ENCODE data around the gene ABHD14A. TPM values are rescaled to one million over a fixed set of nuclear protein-coding genes. Genes with fewer than 3 reads are reported as not detected.
A peak's percentile ranks its signal among the peaks of the same experiment; 100 is the strongest.

Gene ABHD14A
- total RNA-seq, 4 donors from 2014 or later, result 2.0 to 11.3 (median 7.7) TPM

- no peaks in the 10 kb centered on the region for H3K9me3 ChIP-seq
- peaks cover 10 to 23% (median 13%) of the 10 kb centered on the region in 4 donors for H3K4me1 ChIP-seq
- H3K27me3 ChIP-seq, result peaks cover 4% of the 10 kb centered on the region
- no peak for TF ChIP-seq CTCF (IDR thresholded peaks at IDR 0.05)
- TF ChIP-seq POLR2AphosphoS5 (IDR thresholded peaks at IDR 0.05), result no peak
- TF ChIP-seq EP300 (IDR thresholded peaks at IDR 0.05; ENCODE audit: low read depth), result no peak
- TF ChIP-seq POLR2A (IDR thresholded peaks at IDR 0.05), result no peak
- no peak for DNase-seq
- H3K36me3 ChIP-seq, result peaks cover 0 to 11% (median 5%) of the 10 kb centered on the region in 4 donors
- H3K4me3 ChIP-seq, result no peak overlapping the region
- 41 to 78% methylated on average over 3 to 7 of the region's 7 CpGs for WGBS, 2 donors (ENCODE audit: low coverage in 1 of 2)
- intact Hi-C loops (cut with DNase I; ENCODE audit: low total_unique reads), result no loop called here
- H3K27ac ChIP-seq, result no peak overlapping the region
- in situ Hi-C loops (cut with MboI; ENCODE audit: low pct_ligation_motif_present in 1 of 4, low pct_unique_long_range_greater_than_20kb in 1 of 4, low sequenced_read_pairs in 3 of 4), result no loop called here
These were observed 23.9 kb downstream of the ABHD14A start for GRCh38 chr3:51998774-51999173.

DNA sequence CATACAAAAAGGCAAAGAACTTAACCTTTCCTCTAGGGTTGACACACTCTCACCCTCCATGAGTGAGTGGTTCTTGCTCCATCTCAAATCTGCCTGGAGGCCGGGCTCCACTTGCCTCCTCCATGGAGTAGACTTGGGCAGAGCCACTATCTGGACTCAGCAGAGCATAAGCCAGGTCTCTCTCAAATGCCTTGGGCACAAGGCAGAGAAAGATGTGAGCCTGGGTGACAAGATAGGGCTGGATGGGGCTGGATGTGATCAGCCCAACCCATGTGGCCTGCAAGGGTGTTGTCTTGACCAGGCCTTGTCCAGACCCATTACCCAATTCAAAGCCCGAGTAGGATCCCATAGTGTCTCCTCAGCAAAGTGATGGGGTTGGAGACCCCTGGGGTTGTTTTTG lies 25.0 kb downstream of the ABHD14A start:
- TF ChIP-seq POLR2AphosphoS5 (IDR thresholded peaks at IDR 0.05), result no peak
- TF ChIP-seq POLR2A (IDR thresholded peaks at IDR 0.05), result no peak
- Histone ChIP-seq H3K27me3 (peaks cover 4% of the 10 kb centered on the region), H3K27ac (no peak overlapping the region), H3K36me3 (peaks cover 0 to 1% (median under 1%) of the 10 kb centered on the region in 4 donors), H3K4me3 (no peak overlapping the region), H3K9me3 (no peaks in the 10 kb centered on the region), H3K4me1 (peaks cover 4 to 12% (median 5%) of the 10 kb centered on the region in 4 donors)
- DNase-seq, result no peak
- intact Hi-C loops (cut with DNase I; ENCODE audit: low total_unique reads), result loop anchor here (2.0 to 10.0 kb wide), 3 partner anchors 55 to 142 kb away; partner anchors contain the start of gene DUSP7
- in situ Hi-C loops (cut with MboI; ENCODE audit: low pct_ligation_motif_present in 1 of 4, low pct_unique_long_range_greater_than_20kb in 1 of 4, low sequenced_read_pairs in 3 of 4), result loop anchor here (5.0 to 25.0 kb wide), 4 partner anchors 55 to 337 kb away; partner anchors contain the start of gene DUSP7 (in 1 of the 4)
- WGBS, 2 donors (ENCODE audit: low coverage in 1 of 2), result 86% methylated on average over 2 of the region's 2 CpGs; no CpG with 5 or more reads in 1 of the 2 donors

GRCh38 chr3:52001443-52001974 lies 26.6 kb downstream of the ABHD14A start:
- Histone ChIP-seq H3K4me3 (no peak overlapping the region), H3K9me3 (no peaks in the 10 kb centered on the region), H3K36me3 (no peaks in the 10 kb centered on the region), H3K4me1 (peaks cover 0 to 15% (median 6%) of the 10 kb centered on the region in 4 donors), H3K27ac (no peak overlapping the region), H3K27me3 (peaks cover 4% of the 10 kb centered on the region)
- DNase-seq, result peak; percentile 79
- in situ Hi-C loops (cut with MboI; ENCODE audit: low pct_ligation_motif_present in 1 of 4, low pct_unique_long_range_greater_than_20kb in 1 of 4, low sequenced_read_pairs in 3 of 4), result loop anchor here (5.0 to 25.0 kb wide), 4 partner anchors 53 to 336 kb away; partner anchors contain the start of gene DUSP7 (in 1 of the 4)
- WGBS, 2 donors (ENCODE audit: low coverage in 1 of 2), result 3% methylated on average over 16 of the region's 18 CpGs; no CpG with 5 or more reads in 1 of the 2 donors
- TF ChIP-seq POLR2A (IDR thresholded peaks at IDR 0.05) (no peak), POLR2AphosphoS5 (IDR thresholded peaks at IDR 0.05) (no peak), CTCF (IDR thresholded peaks at IDR 0.05) (peak; percentile 87 to 96 (median 90)), EP300 (IDR thresholded peaks at IDR 0.05; ENCODE audit: low read depth) (no peak)
- intact Hi-C loops (cut with DNase I; ENCODE audit: low total_unique reads), result loop anchor here (2.0 to 10.0 kb wide), 3 partner anchors 53 to 141 kb away; partner anchors contain the start of gene DUSP7

DNA sequence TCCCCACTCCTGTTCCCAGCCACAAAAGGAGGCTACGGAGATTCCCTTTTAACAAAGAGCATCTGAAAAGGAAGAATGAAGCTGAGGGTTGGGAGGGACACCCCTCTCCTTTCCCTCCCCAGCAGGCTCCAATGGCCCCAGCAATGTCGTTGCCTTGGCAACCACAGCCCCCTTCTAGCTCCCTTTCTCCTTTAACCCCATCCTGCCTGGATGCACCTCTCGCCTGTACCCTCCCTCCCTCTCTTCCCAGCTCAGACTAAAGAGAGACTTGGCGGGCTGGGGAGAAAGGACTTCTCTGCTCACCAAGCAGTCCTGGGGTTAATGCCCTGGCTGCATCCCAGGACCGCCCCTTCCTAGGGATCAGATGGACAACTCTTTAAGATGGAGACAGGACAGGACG lies 27.9 kb downstream of the ABHD14A start:
- TF ChIP-seq CTCF (IDR thresholded peaks at IDR 0.05) (no peak), POLR2AphosphoS5 (IDR thresholded peaks at IDR 0.05) (no peak), POLR2A (IDR thresholded peaks at IDR 0.05) (no peak), EP300 (IDR thresholded peaks at IDR 0.05; ENCODE audit: low read depth) (no peak)
- intact Hi-C loops (cut with DNase I; ENCODE audit: low total_unique reads) (loop anchor here (5.0 to 10.0 kb wide), 2 partner anchors 52 to 140 kb away; partner anchors contain the start of gene DUSP7), in situ Hi-C loops (cut with MboI; ENCODE audit: low pct_ligation_motif_present in 1 of 4, low pct_unique_long_range_greater_than_20kb in 1 of 4, low sequenced_read_pairs in 3 of 4) (loop anchor here (5.0 to 25.0 kb wide), 4 partner anchors 52 to 335 kb away; partner anchors contain the start of gene DUSP7 (in 1 of the 4))
- no peaks in the 10 kb centered on the region for H3K36me3 ChIP-seq
- H3K9me3 ChIP-seq, result no peaks in the 10 kb centered on the region
- no peak overlapping the region for H3K27ac ChIP-seq
- peaks cover 4% of the 10 kb centered on the region for H3K27me3 ChIP-seq
- no peak overlapping the region for H3K4me3 ChIP-seq
- H3K4me1 ChIP-seq, result peaks cover 0 to 15% (median 6%) of the 10 kb centered on the region in 4 donors
- DNase-seq, result no peak
- 40 to 67% methylated on average over 2 to 6 of the region's 6 CpGs for WGBS, 2 donors (ENCODE audit: low coverage in 1 of 2)
